T-helper 1 cell treated with Interleukin-12 subunit alpha and Interleukin-12 subunit beta and Interleukin-4 antibody, amounts not matched to agents 30 ng/mL and 1 ng/mL, for 36 hours (primary cell): ENCODE results near the gene WNK2. TPM values are rescaled to one million over a fixed set of nuclear protein-coding genes. Genes with fewer than 3 reads are reported as not detected.

Source experiments
- intact Hi-C: fragments of 100-400 bp; cut with micrococcal nuclease; formaldehyde crosslinking; loops from one replicate; pipeline ENCODE4 v1.15.1; 2024
- total RNA-seq: library from RNA; stranded (reverse); gene quantifications from 2 replicates; pipeline ENCODE4 v1.2.3, GENCODE V29; 2022

WNK2 gene
- total RNA-seq, 1 donor from 2014 or later, result 0.22 TPM

GRCh38 chr9:93198117-93198837 is 14.3 kb downstream of the WNK2 start:
- intact Hi-C loops, result no loop called here

GRCh38 chr9:93198838-93199625 is 15.1 kb downstream of the WNK2 start:
- intact Hi-C loops, result no loop called here

- intact Hi-C loops, result no loop called here
Measured at GRCh38 chr9:93200449-93200742, 16.5 kb downstream of the WNK2 start.

- intact Hi-C loops, result no loop called here
Measured at GRCh38 chr9:93200989-93201334, 17.0 kb downstream of the WNK2 start.

- intact Hi-C loops, result no loop called here
Measured at GRCh38 chr9:93203026-93203717, 19.2 kb downstream of the WNK2 start.

- intact Hi-C loops, result no loop called here
Measured at GRCh38 chr9:93203718-93204469, 20.0 kb downstream of the WNK2 start.

- intact Hi-C loops, result no loop called here
Measured at GRCh38 chr9:93204470-93205043, 20.6 kb downstream of the WNK2 start.

- intact Hi-C loops, result no loop called here
Measured at GRCh38 chr9:93205045-93205768, 21.3 kb downstream of the WNK2 start.

- intact Hi-C loops, result no loop called here
Measured at GRCh38 chr9:93205896-93206575, 22.1 kb downstream of the WNK2 start.

- intact Hi-C loops, result no loop called here
Measured at GRCh38 chr9:93206576-93207155, 22.7 kb downstream of the WNK2 start.

- intact Hi-C loops, result no loop called here
Measured at GRCh38 chr9:93207326-93207814, 23.4 kb downstream of the WNK2 start.

GRCh38 chr9:93207860-93208734 is 24.2 kb downstream of the WNK2 start:
- intact Hi-C loops, result no loop called here

GRCh38 chr9:93209097-93209496 is 25.2 kb downstream of the WNK2 start:
- intact Hi-C loops, result no loop called here

GRCh38 chr9:93209576-93210323 is 25.8 kb downstream of the WNK2 start:
- intact Hi-C loops, result no loop called here

GRCh38 chr9:93210324-93210973 is 26.5 kb downstream of the WNK2 start:
- intact Hi-C loops, result no loop called here

- intact Hi-C loops, result no loop called here
Measured at GRCh38 chr9:93210974-93211653, 27.2 kb downstream of the WNK2 start.

- intact Hi-C loops, result no loop called here
Measured at GRCh38 chr9:93211654-93212001, 27.7 kb downstream of the WNK2 start.
